Activated CD4-positive, alpha-beta T cell treated with anti-CD3 and anti-CD28 coated beads, Interleukin-2, Interleukin-4, amounts not matched to agents 100 ng/mL and 50 ng/mL, durations not matched to agents 16 hours and 8 hours (primary cell): ENCODE measurements around the gene MYBPHL.
"Not testable (repeated sequence)": the region's sequence is repeated elsewhere in the genome, so short reads cannot be mapped to it uniquely, and the experiment has no call there.

Experiments used
- DNase-seq: peaks from one replicate; pipeline ENCODE4 v3.0.0-alpha.2; 2020; ENCODE audit warnings: low spot score

The MYBPHL gene

GRCh38 chr1:109305991-109306390 is 820 bp downstream of the MYBPHL start:
- not testable (repeated sequence) for DNase-seq

DNA sequence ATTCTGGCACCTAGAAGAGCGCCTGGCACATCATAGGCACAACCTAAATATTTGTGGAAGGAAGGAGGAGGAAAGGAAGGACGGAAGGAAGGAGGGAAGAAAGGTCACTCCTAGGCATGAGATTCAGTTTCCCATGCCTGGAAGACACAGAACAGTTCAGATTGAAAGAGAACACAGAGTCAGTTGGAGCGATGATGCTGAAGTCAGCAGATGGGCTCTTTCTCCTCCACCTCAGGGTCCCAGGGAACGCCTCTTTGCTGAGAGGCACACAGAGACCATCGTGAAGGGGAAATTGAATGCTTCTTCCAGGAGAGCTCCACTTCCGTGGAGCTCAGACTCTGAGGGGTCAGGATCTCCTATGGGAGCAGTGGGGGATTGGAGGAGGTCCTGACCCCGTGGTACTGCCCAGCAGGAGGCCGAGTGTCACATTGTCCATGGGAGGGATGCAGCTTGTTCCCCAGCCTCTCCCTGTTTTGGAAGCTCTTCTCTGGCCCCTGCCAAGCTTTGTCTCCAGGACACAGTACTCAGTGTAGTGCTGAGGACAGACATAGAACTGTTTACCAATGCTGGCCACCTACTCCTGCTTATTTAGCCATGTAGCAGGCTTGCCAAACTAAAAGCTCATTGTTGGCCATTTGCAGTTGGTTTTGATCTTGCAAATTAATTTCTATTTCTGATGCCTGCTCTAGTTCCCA is 2.4 kb downstream of the MYBPHL start:
- DNase-seq: no peak

DNA sequence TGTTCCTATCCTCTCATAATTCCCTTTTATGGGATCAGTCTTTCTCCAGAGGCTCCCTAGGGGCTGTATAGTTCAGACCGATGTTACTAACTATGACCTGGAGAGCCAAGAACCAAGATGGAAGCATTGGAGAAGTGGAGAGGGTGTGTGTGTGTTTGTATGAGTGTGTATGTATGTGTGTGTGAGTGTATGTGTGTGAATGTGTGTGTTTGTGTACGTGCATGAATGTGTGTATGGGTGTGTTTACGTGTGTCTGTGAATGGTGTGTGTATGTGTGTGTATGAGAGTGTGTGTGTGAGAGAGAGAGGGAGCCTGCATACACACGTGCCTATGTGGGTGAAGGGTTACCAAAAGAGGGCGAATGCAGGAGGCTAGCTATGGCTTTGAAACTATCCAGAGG is 4.9 kb downstream of the MYBPHL start:
- DNase-seq: no peak

GRCh38 chr1:109300650-109301151 is 6.1 kb downstream of the MYBPHL start:
- DNase-seq: no peak

DNA sequence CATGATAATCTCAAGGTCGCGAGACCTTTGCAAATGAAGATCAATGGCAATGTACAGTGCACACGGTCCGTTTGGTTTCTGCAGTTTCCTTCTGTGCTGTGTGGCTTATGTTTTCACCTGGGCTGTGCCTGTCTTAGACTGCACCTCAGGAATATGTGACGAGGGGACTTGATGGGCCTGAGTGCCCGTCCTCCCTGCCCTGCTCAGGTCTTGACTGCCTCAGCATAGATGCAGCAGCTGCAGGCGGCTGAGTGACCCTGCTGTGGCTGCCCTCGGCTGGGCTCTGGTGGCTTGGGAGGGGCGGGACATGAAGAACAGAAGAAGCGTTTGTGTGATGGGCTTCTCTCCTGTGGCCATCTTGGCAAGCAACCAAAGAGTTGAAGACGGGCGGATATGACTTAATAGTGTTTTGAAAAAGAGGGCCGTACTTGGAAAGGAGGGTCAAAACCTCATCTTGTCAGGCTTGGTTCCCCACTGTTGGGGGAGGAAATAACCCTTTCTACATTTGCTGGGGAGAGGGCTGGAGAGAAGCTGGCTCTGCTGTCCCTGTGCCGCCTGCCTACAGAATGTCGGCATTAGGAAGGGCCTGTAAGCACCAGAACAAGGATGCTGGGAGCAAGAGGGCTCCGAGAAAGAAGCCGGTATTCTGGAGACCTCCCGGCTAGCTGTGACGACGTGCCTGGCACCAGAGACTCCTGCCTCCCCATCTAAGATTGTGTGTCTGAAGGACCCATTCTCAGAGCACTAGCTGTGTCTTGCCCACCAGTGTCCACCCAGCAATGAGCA is 7.1 kb downstream of the MYBPHL start:
- no peak for DNase-seq

GRCh38 chr1:109298666-109299557 is 7.9 kb downstream of the MYBPHL start:
- no peak for DNase-seq

DNA sequence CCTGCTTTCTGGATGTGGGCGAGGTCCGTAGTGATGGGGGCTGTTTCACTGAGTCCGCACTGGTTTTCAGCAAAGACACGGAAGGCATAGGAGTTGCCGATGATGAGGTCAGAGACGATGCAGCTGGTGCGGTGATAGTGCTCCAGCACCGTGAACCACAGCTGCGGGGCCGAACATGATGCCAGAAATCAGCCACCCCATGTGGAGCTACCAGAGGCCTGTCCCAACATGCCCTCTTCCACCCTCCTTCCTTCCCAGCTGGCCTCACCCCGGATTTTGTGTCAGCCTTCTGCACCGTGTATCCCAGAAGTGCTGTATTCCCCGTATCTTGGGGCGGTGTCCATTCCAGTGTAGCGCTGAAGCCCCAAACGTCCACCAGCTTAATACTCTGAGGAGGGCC is 10.0 kb downstream of the MYBPHL start:
- no peak for DNase-seq

DNA sequence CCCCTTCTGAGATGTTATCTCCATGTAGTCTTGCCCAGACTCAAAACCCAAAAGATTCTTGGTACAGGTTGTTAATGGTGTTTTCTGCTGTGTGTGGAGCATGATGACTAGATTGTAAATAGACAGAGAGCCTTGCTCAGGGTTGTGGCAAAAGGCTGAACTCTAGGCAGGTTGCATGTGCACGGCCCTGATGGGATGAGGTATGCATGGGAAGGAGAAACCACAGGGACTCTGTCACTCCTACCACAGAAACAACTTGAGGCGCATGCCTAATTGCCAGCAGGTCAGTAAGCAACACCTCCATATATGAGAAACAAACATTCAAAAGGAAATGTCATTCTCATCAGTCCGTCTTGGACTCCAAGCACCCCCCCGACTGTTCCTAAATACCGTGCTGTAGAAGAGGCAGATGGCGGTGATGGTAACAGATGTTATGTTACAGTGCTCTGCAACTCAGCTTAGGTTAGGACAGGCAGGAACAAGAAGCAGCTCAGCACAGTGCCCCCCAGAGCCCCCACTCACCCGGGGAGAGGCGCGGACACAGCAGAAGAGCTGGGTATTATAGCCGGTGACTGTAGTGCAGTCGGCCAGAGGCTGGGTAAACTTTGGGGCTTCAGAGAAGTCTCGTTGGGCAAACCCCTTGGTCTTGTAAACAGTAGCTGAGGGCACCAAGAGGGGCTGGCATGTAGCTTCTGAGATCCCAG is 10.9 kb downstream of the MYBPHL start:
- no peak for DNase-seq

GRCh38 chr1:109294481-109294880 is 12.3 kb downstream of the MYBPHL start:
- no peak for DNase-seq

- no peak for DNase-seq
Observed at GRCh38 chr1:109293026-109293425, 13.8 kb downstream of the MYBPHL start.

GRCh38 chr1:109292364-109292763 is 14.4 kb downstream of the MYBPHL start:
- no peak for DNase-seq

- DNase-seq: no peak
Observed at GRCh38 chr1:109290998-109291397, 15.8 kb downstream of the MYBPHL start.

DNA sequence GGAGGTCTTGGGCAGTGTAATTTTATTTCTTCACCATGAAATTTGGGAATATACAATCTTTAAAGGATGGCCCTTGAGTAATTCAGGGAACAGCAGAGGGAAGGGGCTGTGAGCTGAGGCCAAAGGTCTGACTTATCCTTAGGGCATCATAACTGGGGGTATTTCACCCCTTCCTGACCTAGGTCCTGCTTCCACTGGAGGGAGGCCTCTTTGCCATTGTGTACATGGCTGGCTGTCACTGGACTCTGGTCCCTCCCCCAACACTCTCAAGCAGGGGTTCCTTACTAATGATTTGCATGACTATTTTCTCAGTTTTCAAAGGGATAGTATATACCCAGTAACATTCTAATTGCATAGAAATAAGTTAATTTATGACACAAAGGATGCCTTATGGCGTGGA is 16.7 kb downstream of the MYBPHL start:
- DNase-seq: no peak

GRCh38 chr1:109286762-109287161 is 20.0 kb downstream of the MYBPHL start:
- not testable (repeated sequence) for DNase-seq

DNA sequence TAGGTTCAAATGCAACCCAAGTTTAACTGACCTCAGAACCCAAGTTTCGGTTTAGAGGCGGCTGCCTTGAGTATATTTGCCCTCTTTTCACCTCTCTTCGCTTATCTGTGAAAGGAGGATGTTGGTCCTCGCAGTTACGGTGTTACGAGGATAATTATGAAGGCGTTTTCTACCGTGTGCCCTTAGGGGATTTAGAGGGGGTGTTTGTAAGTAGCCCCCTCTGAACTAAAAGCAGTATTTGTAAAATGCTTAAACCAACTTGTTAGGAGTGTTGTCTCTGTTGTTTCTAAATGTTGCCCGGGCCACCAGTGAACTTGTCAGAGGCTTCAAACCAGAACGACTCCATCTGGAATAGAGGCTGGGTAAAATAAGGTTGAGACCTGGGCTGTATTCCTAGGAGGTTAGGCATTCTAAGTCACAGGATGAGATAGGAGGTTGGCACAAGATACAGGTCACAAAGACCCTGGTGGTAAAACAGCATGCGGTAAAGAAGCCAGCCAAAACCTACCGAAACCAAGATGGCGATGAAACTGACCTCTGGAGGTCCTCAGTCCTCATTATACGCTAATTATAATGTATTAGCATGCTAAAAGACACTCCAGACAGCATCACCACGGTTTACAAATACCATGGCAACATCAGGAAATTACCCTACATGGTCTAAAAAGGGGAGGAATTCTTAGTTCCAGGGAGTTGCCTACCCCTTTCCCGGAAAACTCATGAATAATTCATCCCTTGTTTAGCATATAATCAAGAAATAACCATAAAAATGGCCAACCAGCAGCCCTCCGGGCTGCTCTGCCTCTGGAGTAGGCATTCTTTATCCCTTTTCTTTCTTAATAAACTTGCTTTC is 22.8 kb downstream of the MYBPHL start:
- peak; percentile 25 for DNase-seq

DNA sequence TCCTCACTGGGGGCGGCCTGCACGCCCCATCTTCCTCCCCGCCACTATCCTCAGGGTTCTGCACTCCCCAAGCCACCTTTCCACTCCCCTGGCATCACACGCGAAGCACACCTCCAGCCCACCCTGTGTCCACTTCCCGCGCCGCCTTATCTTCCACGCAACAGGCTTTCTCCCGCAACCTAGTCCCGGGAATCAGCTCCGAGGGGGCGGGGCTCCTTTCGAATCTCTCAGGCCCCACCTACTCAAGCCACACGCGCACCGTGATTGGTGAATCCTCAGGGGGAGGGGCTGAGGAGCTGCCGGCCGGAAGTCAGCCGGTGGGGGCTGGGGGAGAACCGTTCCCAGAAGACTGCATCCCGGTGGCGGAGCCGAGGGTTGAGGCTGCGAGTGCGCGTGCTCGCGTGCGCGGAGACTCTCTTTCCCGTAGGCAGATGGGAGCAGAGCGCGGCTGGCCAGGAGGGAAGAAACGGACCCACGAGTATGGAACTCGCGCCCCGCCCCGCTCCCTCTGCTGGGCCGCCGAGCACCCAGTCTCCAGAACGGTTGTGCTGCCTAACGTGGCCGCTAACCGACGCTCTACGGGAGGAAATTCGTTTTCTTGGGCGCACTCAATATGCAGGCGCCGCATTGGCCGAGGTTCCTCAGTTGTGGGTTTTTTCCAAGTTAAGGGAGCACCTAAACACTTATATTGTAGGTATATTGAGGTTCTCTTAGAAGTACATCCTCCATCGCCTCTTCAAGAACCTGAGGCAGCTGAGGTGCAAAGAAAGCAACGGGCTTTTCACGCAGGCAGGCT is 23.7 kb downstream of the MYBPHL start, which contains the start of gene PSRC1:
PSRC1 (minus strand) TSS at position 194 of the 796 bp plus-strand sequence.
- peak; percentile 93 for DNase-seq

DNA sequence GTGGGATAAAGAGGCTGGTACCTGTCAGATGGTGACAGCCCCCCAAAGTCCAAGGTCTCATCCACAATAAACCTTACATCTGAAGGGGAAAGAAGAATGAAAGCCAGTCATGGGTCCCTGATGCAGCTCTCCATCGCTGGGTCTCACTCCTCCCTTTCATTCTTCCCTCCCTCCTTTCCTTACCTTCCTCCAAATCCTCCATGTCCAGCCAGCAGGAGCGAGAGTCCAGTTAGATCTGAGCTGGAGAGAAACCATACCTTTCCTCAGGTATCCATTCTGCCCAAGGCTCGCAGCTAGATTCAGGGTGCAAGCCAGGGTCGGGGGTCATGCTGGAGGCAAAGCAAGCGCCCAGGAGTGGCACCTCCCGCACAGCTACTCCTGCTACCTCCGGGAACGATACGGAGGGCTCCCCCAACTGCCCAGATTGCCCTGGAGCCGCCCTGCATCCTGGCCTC is 24.3 kb downstream of the MYBPHL start:
- DNase-seq: no peak

DNA sequence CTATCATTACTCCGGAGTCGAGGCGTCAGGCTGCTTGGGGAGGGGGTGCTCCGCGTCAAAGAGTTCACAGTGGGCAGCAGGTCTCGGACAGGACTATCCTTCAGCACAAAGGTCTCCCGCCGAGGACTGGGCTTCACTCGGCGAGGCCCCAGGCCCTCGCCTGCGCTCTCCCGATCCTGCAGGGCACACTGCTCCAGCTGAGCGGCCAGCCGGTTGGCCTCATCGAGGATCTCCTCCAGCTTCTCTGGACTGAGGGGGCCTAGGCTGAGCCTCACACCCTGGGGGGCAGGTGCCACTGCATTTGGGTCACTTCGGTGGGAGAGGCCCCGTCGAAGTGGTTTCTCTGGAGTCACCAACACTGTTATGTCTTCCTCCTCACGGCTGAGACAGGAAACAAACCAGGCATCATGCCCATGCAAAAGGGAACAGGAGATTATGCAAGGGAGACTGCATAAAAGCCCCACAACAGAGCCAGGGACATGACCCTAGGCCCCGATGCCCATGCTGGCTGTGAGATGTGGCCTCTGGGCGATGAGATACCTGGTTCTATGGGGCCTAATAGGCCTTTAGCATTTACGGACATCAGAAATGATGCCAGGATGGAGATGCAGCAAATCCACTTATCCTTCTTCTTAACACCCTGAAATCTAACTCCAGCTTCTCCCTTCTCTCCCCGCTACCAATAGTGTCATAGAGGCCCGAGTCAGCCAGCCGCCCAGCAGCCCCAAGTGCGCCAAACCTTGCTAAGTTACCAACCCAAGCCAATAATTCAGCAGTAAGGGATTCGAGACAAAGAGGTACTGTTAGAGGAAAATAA is 24.9 kb downstream of the MYBPHL start:
- no peak for DNase-seq

- no peak for DNase-seq
Observed at GRCh38 chr1:109280862-109281261, 25.9 kb downstream of the MYBPHL start.
